Gastrocnemius medialis (tissue), 4 donors: Measurements from ENCODE around the gene CRKL. TPM values are rescaled to one million over a fixed set of nuclear protein-coding genes. Genes with fewer than 3 reads are reported as not detected.
"Not testable (repeated sequence)": the region's sequence is repeated elsewhere in the genome, so short reads cannot be mapped to it uniquely, and the experiment has no call there.

Experiments used
- ATAC-seq, 2 donors: fragments of 150-250 bp; one replicate each; pipeline ENCODE4 v1.9.1; 2016
- DNase-seq, 2 donors: peaks; one replicate each; pipeline ENCODE4 v3.0.0-alpha.2; 2019
- H3K27ac ChIP-seq, 4 donors: fragments of 200-600 bp; sonication (generic); 1 replicate in 1 of 4; 2 replicates in 3 of 4; pipeline ENCODE4 v1.5.1; 2016 to 2018; ENCODE audit warnings: mild to moderate bottlenecking in 2 of 4, moderate library complexity in 1 of 4
- H3K27me3 ChIP-seq, 3 donors: fragments of 200-600 bp; sonication (generic) in 2 of 3; 1 replicate in 1 of 3; 2 replicates in 2 of 3; pipeline versions ENCODE4 v1.5.1 to v1.6.0; 2016 to 2019; ENCODE audit warnings: mild to moderate bottlenecking in 1 of 3, moderate library complexity in 1 of 3
- H3K36me3 ChIP-seq, 2 donors: fragments of 200-600 bp; sonication (generic) in 1 of 2; one replicate each; pipeline ENCODE4 v1.5.1; 2017 to 2018
- H3K4me1 ChIP-seq, 2 donors: fragments of 200-600 bp; sonication (generic) in 1 of 2; one replicate each; pipeline ENCODE4 v1.5.1; 2016 to 2017; ENCODE audit warnings: mild to moderate bottlenecking in 2 of 2
- H3K4me3 ChIP-seq, 4 donors: fragments of 200-600 bp; sonication (generic) in 3 of 4; 1 replicate in 1 of 4; 2 replicates in 3 of 4; pipeline ENCODE4 v1.5.1; 2016 to 2019; ENCODE audit warnings: mild to moderate bottlenecking in 2 of 4
- H3K9me3 ChIP-seq, 3 donors: fragments of 200-600 bp; sonication (generic) in 2 of 3; 1 replicate in 1 of 3; 2 replicates in 2 of 3; pipeline ENCODE4 v1.5.1; 2016 to 2019
- CTCF ChIP-seq, 5 experiments: fragments of 450-650 bp in 3 of 5; fragments of 200-600 bp in 2 of 5; sonication (generic) in 2 of 5; IDR thresholded peaks in 4 of 5; conservative IDR thresholded peaks in 1 of 5; 1 replicate in 4 of 5; 2 replicates in 1 of 5; pipeline ENCODE4 v1.5.1; 2016 to 2019; ENCODE audit warnings: antibody characterized with exemption in 5 of 5, mild to moderate bottlenecking in 3 of 5, moderate library complexity in 3 of 5
- POLR2A ChIP-seq, 2 donors: fragments of 450-650 bp; IDR thresholded peaks; one replicate each; pipeline ENCODE4 v1.6.1; 2017; ENCODE audit warnings: antibody characterized with exemption in 2 of 2, mild to moderate bottlenecking in 2 of 2, moderate library complexity in 2 of 2
- in situ Hi-C, 4 donors: fragments of 200-750 bp; cut with MboI; loops; one replicate each; pipeline versions ENCODE4 v1.15.0 to v1.8.0; 2017; ENCODE audit warnings: low sequenced_read_pairs in 4 of 4
- intact Hi-C: fragments of 100-400 bp; cut with DNase I; formaldehyde crosslinking; loops from one replicate; pipeline ENCODE4 v1.15.1; 2023; ENCODE audit warnings: low total_unique reads
- total RNA-seq, 4 donors: library from RNA; depleted of rRNA; stranded (reverse); fragments of >200 nt; gene quantifications; one replicate each; pipeline versions ENCODE4 v1.1.0 to v1.2.3, GENCODE V29; 2016

CRKL gene
- total RNA-seq, 4 donors from 2014 or later = 73.3 to 109 (median 84.7) TPM

GRCh38 chr22:20904980-20905355 is 12.2 kb upstream of the CRKL start:
- H3K36me3 ChIP-seq = no peaks in the 10 kb centered on the region
- H3K9me3 ChIP-seq = no peaks in the 10 kb centered on the region
- H3K27ac ChIP-seq = no peak overlapping the region
- H3K4me3 ChIP-seq = no peak overlapping the region
- no peak for ATAC-seq
- intact Hi-C loops (no loop called here), in situ Hi-C loops (no loop called here)
- DNase-seq = no peak
- H3K27me3 ChIP-seq = no peaks in the 10 kb centered on the region
- no peaks in the 10 kb centered on the region for H3K4me1 ChIP-seq
- no peak for TF ChIP-seq POLR2A (IDR thresholded peaks at IDR 0.05)
- no peak for TF ChIP-seq CTCF (IDR thresholded peaks at IDR 0.05 in 4 of 5, conservative IDR thresholded peaks at IDR 0.05 in 1 of 5)

GRCh38 chr22:20905415-20906386 is 11.5 kb upstream of the CRKL start:
- Histone ChIP-seq H3K9me3 (no peaks in the 10 kb centered on the region), H3K4me3 (no peak overlapping the region), H3K27ac (no peak overlapping the region), H3K27me3 (no peaks in the 10 kb centered on the region), H3K4me1 (no peaks in the 10 kb centered on the region), H3K36me3 (no peaks in the 10 kb centered on the region)
- no peak for ATAC-seq
- intact Hi-C loops = no loop called here
- no peak for TF ChIP-seq CTCF (IDR thresholded peaks at IDR 0.05 in 4 of 5, conservative IDR thresholded peaks at IDR 0.05 in 1 of 5)
- no peak for TF ChIP-seq POLR2A (IDR thresholded peaks at IDR 0.05)
- no peak for DNase-seq
- in situ Hi-C loops = no loop called here

- intact Hi-C loops = no loop called here
- in situ Hi-C loops = no loop called here
- DNase-seq = no peak
- Histone ChIP-seq H3K9me3 (no peaks in the 10 kb centered on the region), H3K27ac (no peak overlapping the region), H3K36me3 (no peaks in the 10 kb centered on the region), H3K4me3 (no peak overlapping the region), H3K27me3 (no peaks in the 10 kb centered on the region), H3K4me1 (no peaks in the 10 kb centered on the region)
- ATAC-seq = no peak
- TF ChIP-seq CTCF (IDR thresholded peaks at IDR 0.05 in 4 of 5, conservative IDR thresholded peaks at IDR 0.05 in 1 of 5) = no peak
- no peak for TF ChIP-seq POLR2A (IDR thresholded peaks at IDR 0.05)
Measured at GRCh38 chr22:20906387-20906767, 10.8 kb upstream of the CRKL start.

GRCh38 chr22:20908717-20909116 is 8.5 kb upstream of the CRKL start:
- H3K9me3 ChIP-seq, H3K27me3 ChIP-seq, in situ Hi-C loops, H3K36me3 ChIP-seq, intact Hi-C loops, H3K27ac ChIP-seq, H3K4me1 ChIP-seq, DNase-seq, ATAC-seq, H3K4me3 ChIP-seq: not testable (repeated sequence)

- no peaks in the 10 kb centered on the region for H3K9me3 ChIP-seq
- no peaks in the 10 kb centered on the region for H3K4me1 ChIP-seq
- H3K4me3 ChIP-seq = no peak overlapping the region
- TF ChIP-seq POLR2A (IDR thresholded peaks at IDR 0.05) = no peak
- in situ Hi-C loops (no loop called here), intact Hi-C loops (no loop called here)
- no peak for DNase-seq
- no peak for ATAC-seq
- no peaks in the 10 kb centered on the region for H3K36me3 ChIP-seq
- H3K27ac ChIP-seq = no peak overlapping the region
- no peaks in the 10 kb centered on the region for H3K27me3 ChIP-seq
Measured at GRCh38 chr22:20909543-20910303, 7.5 kb upstream of the CRKL start.
